Measurements from ENCODE around the gene TMPRSS5.
"Not testable (repeated sequence)": the region's sequence is repeated elsewhere in the genome, so short reads cannot be mapped to it uniquely, and the experiment has no call there.

Gene TMPRSS5

DNA sequence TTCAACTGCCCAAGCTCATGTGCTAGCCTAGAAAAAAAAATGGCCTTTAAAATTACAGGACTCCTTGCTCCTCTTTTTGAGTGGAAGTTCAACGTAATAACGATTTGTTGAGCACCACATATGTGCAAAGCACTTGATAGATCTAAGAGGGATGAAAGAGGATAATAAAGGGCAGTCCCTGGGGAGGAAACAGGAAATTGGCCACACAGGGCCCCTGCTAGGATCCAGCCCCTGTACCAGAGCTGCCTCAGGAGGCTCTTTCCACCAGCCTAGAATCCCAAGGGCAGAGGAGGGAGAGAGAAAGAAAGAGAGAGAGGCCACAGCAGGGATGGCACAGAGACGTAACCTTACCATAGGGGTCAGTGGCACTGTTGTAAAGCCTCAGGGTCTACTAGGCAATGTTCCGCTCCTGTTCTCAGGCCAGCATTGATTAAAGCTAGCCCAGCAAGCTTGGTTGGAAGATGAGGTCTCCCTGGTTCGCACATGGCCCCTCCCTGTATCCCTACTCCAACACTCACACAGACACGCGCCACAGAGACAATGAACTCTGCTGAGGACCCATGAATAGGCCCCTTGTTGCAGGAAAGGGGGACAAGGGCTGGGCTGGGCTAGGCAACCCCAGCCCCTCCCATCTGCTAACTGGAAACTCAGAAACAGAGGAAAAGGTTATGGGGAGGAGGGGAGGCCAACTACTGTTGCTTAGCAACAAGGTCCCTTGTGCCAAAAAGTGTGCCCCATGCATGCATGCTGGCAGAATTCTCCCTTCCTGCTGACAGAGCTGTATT, at the start of gene TMPRSS5:
TSS of gene TMPRSS5 (minus strand) at position 438 of the 785 bp plus-strand sequence. CDS start at position 354, 84 bp downstream.
- no peak for DNase-seq (ENCODE audit: low spot score)

- no peak for DNase-seq (ENCODE audit: low spot score)
Measured at GRCh38 chr11:113752932-113753331, 46.8 kb upstream of the TMPRSS5 start.

- no peak for DNase-seq (ENCODE audit: low spot score)
Measured at GRCh38 chr11:113736323-113736722, 30.2 kb upstream of the TMPRSS5 start.

DNA sequence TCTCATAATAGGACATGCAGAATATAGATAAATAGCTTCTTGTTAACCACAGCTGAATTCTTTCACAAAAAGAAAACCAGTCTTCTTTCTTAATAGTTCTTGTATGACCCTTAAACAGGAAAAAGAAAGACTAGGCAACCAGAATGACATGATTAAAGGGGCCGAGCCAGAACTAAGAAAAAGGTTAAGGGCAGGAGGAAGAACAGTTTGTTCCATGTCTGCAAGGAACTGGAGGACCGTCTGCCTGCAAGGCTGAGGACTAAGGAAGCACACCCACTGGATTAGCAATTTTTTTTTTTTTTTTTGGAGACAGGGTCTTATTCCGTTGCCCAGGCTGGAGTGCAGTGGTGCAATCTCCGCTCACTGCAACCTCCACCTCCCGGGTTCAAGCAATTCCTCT, 26.0 kb upstream of the TMPRSS5 start:
- no peak for DNase-seq (ENCODE audit: low spot score)

DNA sequence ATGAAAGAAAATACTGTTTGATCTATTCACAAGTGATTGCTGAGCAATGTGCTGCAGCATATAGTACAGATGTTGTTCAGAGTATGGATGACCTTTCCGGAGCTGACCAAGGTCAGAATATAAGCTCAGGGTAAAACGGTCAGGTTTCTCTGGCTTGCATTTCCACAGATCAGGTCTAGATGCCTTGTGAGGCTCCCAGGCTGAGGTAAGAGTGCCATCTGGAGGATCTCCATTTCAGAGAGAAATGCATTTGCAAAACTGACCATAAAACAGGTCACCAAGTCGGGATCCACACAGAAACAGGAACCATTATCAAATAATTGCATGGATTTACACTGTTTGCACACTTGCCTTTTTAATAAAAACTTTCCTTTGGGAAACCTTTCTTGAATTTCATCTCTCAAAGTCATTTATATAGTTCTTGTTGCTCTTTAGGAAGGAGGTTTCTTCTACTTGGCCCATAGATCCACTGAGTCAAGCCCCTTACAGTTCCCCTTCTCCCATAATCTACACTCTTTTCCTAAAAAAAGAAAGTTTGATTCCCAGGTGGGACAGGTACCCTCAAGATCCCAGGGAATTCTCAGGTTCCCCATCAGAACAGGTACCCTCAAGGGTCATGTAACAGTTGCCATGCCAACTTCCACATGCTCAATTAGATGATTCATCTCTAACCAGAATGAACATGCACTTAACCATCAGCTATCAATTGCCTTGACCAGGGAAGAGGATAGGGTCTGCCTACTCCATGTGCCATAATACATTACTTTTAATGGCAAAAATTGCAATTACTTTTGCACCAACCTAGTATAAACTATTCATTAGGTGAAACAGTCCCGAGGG, 25.0 kb upstream of the TMPRSS5 start:
- DNase-seq (ENCODE audit: low spot score): no peak

DNA sequence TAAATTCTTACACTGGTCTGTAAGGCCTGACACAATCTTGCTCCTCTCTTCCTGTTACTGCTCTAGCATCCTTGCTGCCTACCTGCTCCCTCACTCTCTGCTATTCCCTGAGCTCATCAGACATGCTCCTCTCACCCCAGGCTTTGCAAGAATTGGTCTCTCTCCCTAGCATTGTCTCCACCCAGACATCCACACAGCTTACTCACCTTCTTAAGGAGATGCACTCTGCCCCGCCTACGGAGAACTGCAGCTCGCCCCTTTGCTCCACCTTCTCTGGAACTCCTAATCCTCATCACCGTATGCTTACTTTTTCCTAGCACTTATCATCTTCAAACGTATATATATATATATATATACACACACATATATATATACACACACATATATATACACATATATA, 23.3 kb upstream of the TMPRSS5 start:
- DNase-seq (ENCODE audit: low spot score): no peak

GRCh38 chr11:113728814-113729213, 22.7 kb upstream of the TMPRSS5 start:
- no peak for DNase-seq (ENCODE audit: low spot score)

- no peak for DNase-seq (ENCODE audit: low spot score)
Measured at GRCh38 chr11:113725913-113726312, 19.8 kb upstream of the TMPRSS5 start.

- no peak for DNase-seq (ENCODE audit: low spot score)
Measured at GRCh38 chr11:113725407-113725806, 19.3 kb upstream of the TMPRSS5 start.

GRCh38 chr11:113724778-113725177, 18.7 kb upstream of the TMPRSS5 start:
- no peak for DNase-seq (ENCODE audit: low spot score)

- no peak for DNase-seq (ENCODE audit: low spot score)
Measured at GRCh38 chr11:113723787-113724186, 17.7 kb upstream of the TMPRSS5 start.

- DNase-seq (ENCODE audit: low spot score): no peak
Measured at GRCh38 chr11:113722934-113723333, 16.8 kb upstream of the TMPRSS5 start.

GRCh38 chr11:113722221-113722620, 16.1 kb upstream of the TMPRSS5 start:
- DNase-seq (ENCODE audit: low spot score): no peak

DNA sequence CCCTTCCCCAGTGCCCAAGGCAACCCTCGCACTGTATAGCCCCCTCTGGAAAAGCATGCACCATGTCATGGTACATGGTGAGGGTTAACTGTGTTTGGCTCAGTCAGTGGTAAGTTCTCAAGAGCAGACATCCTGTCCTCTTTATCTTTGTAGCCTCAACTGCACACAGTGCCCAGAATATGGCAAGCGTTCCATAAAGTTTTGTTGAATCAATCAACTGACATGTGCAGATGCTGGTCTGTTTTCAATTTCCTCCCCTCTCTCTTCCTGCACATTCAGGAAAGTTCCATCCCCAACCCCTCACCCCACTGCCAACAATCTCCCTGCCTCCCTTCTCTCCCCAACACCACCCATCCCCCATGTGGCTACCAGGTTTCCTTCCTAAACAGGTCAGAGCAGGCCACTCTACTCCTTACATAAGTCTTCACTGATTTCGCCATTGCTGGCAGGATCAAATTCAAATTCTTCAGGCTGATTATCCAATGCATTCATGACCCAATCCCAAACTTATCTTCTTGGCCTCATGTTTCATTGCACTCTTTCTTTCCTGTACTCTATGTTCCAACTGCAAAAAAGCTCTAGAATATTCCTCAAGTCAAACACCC, 15.5 kb upstream of the TMPRSS5 start:
- DNase-seq (ENCODE audit: low spot score): no peak

DNA sequence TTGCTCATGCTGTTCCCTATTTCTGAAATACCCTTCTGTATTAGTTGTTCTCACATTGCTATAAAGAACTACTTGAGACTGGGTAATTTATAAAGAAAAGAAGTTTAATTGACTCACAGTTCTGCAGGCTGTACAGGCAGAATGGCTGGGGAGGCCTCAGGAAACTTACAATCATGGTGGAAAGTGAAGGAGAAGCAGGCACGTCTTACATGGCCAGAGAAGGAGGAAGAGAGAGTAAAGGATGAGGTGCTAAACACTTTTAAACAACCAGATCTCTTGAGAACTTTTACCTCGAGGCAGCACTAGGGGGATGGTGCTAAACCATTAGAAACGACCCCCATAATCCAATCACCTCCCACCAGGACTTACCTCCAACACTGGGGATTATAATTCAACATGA, 14.4 kb upstream of the TMPRSS5 start:
- not testable (repeated sequence) for DNase-seq (ENCODE audit: low spot score)

GRCh38 chr11:113715882-113716625, 9.9 kb upstream of the TMPRSS5 start:
- DNase-seq (ENCODE audit: low spot score): no peak

DNA sequence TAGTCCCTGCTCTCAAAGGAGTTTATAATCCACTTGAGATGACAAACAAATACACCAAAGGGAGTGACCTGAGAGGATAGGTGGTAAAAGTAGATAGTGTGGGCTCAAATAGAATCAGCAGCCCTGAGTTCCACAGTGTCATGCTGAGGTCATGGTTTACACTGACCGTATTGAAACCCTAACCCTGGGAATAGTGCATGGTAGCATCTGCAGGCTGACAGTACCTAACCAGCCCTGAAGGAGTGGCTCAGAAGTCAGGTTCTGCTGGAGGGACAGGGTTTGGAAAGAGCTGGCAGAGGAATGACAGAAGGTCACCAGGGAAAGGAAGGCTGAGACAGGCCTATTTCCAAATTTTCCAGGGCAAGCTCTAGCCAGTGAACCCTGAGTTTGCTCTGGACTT, 9.2 kb upstream of the TMPRSS5 start:
- no peak for DNase-seq (ENCODE audit: low spot score)

GRCh38 chr11:113710989-113711388, 4.9 kb upstream of the TMPRSS5 start:
- no peak for DNase-seq (ENCODE audit: low spot score)

- DNase-seq (ENCODE audit: low spot score): not testable (repeated sequence)
Measured at GRCh38 chr11:113703551-113703950, 2.6 kb downstream of the TMPRSS5 start.

GRCh38 chr11:113701491-113701890, 4.6 kb downstream of the TMPRSS5 start:
- no peak for DNase-seq (ENCODE audit: low spot score)

DNA sequence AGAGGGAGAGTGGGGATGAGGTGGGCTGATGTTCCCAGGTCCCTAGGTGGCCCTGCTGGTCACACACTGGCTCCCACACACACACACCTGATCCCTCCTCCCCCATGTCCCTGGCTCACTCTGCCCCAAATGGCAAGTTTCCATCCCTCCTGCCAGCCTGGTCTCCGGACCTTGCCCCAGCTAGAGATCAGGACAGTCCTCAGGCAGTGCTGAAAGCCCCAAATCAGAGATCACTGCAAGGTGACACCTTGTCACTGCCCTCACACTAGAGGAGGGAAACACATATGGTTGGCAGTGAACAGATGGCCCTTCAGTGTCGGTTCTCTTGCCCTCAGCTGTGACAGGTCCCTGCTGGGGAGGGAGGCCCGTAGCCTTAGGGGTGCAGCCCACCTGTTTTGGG, 7.6 kb downstream of the TMPRSS5 start:
- DNase-seq (ENCODE audit: low spot score): no peak

DNA sequence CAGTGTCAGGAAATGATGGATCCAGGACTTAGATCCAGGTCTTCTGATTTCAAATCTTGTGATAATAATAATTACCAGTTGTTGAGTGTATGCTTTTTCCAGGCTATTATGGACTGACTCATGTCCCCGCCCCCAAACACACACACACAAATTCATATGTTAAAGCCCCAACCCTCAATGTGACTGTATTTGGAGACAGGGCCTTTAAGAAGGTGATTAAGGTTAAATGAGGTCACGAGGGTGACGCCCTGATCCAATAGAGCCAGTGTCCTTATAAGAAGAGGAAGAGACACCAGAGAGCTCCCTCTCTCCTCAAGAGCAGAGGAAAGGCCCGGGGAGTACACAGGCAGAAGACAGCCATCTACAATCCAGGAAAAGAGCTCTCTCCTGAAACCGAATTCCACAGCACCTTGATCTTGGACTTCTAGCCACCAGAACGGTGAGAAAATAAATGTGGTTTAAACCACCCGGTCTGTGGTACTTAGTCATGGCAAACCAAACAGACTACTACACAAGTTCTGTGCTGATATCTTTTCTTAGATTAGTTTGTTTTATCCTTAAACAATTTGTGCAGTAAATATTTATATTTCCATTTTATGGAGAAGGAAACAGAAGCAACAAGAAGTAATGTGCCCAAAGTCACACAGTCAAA, 8.2 kb downstream of the TMPRSS5 start:
- DNase-seq (ENCODE audit: low spot score): no peak
